ENCODE results near the gene KIF26B. TPM values are rescaled to one million over a fixed set of nuclear protein-coding genes. Genes with fewer than 3 reads are reported as not detected.
A peak's percentile ranks its signal among the peaks of the same experiment; 100 is the strongest.

Gene KIF26B
- total RNA-seq, 8 experiments from 2014 or later, result 0.25 to 21.5 (median 10.2) TPM

- in situ Hi-C loops (cut with MboI; ENCODE audit: low pct_unique_long_range_greater_than_20kb in 2 of 9, low sequenced_read_pairs in 9 of 9, unreplicated experiment in 9 of 9), result no loop called here
Measured at GRCh38 chr1:245685111-245685810, 530.5 kb downstream of the KIF26B start.

DNA sequence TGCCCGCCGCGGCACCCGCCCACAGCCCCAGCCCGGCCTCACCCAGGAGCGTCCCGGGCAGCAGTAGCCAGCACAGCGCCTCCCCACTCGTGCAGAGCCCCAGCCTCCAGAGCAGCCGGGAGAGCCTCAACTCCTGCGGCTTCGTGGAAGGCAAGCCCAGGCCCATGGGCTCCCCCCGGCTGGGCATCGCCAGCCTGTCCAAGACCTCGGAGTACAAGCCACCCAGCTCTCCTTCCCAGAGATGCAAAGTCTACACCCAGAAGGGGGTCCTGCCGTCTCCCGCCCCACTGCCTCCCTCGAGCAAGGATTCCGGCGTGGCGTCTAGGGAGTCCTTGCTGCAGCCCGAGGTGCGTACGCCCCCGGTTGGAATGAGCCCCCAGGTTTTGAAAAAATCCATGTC lies 531.2 kb downstream of the KIF26B start:
- 94 to 100% (median 97%) methylated on average over 3 to 20 of the region's 25 CpGs; no CpG with 5 or more reads in 7 of the 10 experiments for WGBS, 10 experiments
- no peak for ATAC-seq (replicated peaks in 6 of 8)
- in situ Hi-C loops (cut with MboI; ENCODE audit: low pct_unique_long_range_greater_than_20kb in 2 of 9, low sequenced_read_pairs in 9 of 9, unreplicated experiment in 9 of 9), result no loop called here

More at GRCh38 chr1:245685111-245685810, 530.5 kb downstream of the KIF26B start:
- ATAC-seq (replicated peaks in 6 of 8), result no peak
- Histone ChIP-seq H3K4me3 (no peak overlapping the region), H3K27ac (no peak overlapping the region), H3K4me1 (replicated peaks in 1 of 2) (peaks cover 27 to 28% of the 10 kb centered on the region in 2 donors)
- WGBS, 10 experiments, result 83 to 100% (median 92%) methylated on average over 2 to 22 of the region's 45 CpGs; no CpG with 5 or more reads in 4 of the 10 experiments

DNA sequence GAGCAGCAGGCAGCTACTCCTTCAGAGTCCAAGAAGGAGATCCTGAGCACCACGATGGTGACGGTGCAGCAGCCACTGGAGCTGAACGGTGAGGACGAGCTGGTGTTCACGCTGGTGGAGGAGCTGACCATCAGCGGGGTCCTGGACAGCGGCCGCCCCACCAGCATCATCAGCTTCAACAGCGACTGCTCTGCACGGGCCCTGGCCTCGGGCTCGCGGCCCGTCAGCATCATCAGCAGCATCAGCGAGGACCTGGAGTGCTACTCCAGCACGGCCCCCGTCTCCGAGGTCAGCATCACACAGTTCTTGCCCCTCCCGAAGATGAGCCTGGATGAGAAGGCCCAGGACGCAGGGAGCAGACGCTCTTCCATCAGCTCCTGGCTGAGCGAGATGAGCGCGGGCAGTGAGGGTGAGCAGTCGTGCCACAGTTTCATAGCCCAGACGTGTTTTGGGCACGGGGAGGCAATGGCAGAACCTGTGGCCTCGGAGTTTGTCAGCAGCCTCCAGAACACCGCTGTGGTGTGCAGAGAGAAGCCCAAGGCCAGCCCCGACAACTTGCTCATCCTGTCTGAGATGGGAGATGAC lies 531.8 kb downstream of the KIF26B start:
- 83 to 100% (median 94%) methylated on average over 3 to 12 of the region's 30 CpGs; no CpG with 5 or more reads in 6 of the 10 experiments for WGBS, 10 experiments
- in situ Hi-C loops (cut with MboI; ENCODE audit: low pct_unique_long_range_greater_than_20kb in 2 of 9, low sequenced_read_pairs in 9 of 9, unreplicated experiment in 9 of 9), result no loop called here
- ATAC-seq (replicated peaks in 6 of 8), result no peak

More for the DNA sequence above, 531.2 kb downstream of the KIF26B start:
- H3K27ac ChIP-seq, result no peak overlapping the region
- H3K4me1 ChIP-seq (replicated peaks in 1 of 2), result peaks cover 29 to 31% of the 10 kb centered on the region in 2 donors
- no peak overlapping the region for H3K4me3 ChIP-seq

GRCh38 chr1:245687152-245687635 lies 532.4 kb downstream of the KIF26B start:
- H3K4me3 ChIP-seq, result no peak overlapping the region
- H3K4me1 ChIP-seq (replicated peaks in 1 of 2), result peaks cover 32 to 43% of the 10 kb centered on the region in 2 donors
- in situ Hi-C loops (cut with MboI; ENCODE audit: low pct_unique_long_range_greater_than_20kb in 2 of 9, low sequenced_read_pairs in 9 of 9, unreplicated experiment in 9 of 9), result no loop called here
- 0 to 100% (median 89%) methylated on average over 1 to 19 of the region's 20 CpGs; no CpG with 5 or more reads in 3 of the 10 experiments for WGBS, 10 experiments
- ATAC-seq (replicated peaks in 6 of 8), result no peak
- H3K27ac ChIP-seq, result no peak overlapping the region

More for the DNA sequence above, 531.8 kb downstream of the KIF26B start:
- no peak overlapping the region for H3K27ac ChIP-seq
- H3K4me3 ChIP-seq, result no peak overlapping the region
- peaks cover 32 to 36% of the 10 kb centered on the region in 2 donors for H3K4me1 ChIP-seq (replicated peaks in 1 of 2)

- no peak overlapping the region for H3K4me3 ChIP-seq
- peak in 1 of 8 experiments; percentile 30 for ATAC-seq (replicated peaks in 6 of 8)
- no peak overlapping the region for H3K27ac ChIP-seq
- peaks cover 32 to 42% of the 10 kb centered on the region in 2 donors for H3K4me1 ChIP-seq (replicated peaks in 1 of 2)
- WGBS, 10 experiments, result 77 to 100% (median 98%) methylated on average over 2 to 49 of the region's 74 CpGs; no CpG with 5 or more reads in 5 of the 10 experiments
- in situ Hi-C loops (cut with MboI; ENCODE audit: low pct_unique_long_range_greater_than_20kb in 2 of 9, low sequenced_read_pairs in 9 of 9, unreplicated experiment in 9 of 9), result no loop called here
Measured at GRCh38 chr1:245687636-245688535, 533.1 kb downstream of the KIF26B start.

DNA sequence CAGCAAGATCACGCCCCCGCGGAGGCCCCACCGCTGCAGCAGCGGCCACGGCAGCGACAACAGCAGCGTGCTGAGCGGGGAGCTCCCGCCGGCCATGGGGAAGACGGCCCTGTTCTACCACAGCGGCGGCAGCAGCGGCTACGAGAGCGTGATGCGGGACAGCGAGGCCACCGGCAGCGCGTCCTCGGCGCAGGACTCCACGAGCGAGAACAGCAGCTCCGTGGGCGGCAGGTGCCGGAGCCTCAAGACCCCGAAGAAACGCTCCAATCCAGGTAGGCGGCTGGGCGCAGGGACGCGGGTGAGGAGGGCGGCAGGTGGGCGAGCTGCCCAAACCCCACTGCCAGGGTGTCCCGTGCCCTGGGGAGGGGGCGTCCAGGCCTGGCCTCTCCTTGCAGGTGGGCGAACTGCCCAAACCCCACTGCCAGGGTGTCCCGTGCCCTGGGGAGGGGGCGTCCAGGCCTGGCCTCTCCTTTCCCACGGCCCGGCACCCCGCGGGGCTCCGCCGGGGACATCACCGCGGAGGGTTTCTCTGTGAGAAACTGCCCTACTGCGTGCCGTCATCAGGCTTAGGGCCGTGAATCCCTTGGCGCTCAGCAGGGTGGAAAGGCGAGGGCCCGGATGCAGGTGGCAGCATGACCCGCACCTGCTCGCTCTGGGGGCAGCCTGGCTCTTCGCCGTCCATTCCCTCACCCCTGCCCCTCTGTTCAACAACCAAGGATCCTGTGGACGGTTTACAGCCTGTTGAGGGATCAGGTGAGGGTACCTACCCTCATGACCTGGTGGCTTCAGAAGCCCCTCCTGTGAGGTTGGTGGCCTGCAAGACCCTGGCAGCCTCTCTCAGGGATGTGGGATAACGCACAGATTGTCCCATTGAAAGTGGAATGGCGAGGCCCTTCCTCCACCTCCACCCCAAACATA lies 534.0 kb downstream of the KIF26B start:
- in situ Hi-C loops (cut with MboI; ENCODE audit: low pct_unique_long_range_greater_than_20kb in 2 of 9, low sequenced_read_pairs in 9 of 9, unreplicated experiment in 9 of 9), result no loop called here

GRCh38 chr1:245690156-245690690 lies 535.4 kb downstream of the KIF26B start:
- in situ Hi-C loops (cut with MboI; ENCODE audit: low pct_unique_long_range_greater_than_20kb in 2 of 9, low sequenced_read_pairs in 9 of 9, unreplicated experiment in 9 of 9), result no loop called here
- peaks cover 29 to 31% of the 10 kb centered on the region in 2 donors for H3K4me1 ChIP-seq (replicated peaks in 1 of 2)
- WGBS, 10 experiments, result 60 to 100% (median 89%) methylated on average over 1 to 9 of the region's 9 CpGs
- H3K4me3 ChIP-seq, result no peak overlapping the region
- ATAC-seq (replicated peaks in 6 of 8), result no peak
- peak overlapping the region; percentile 12 to 19 for H3K27ac ChIP-seq

More for the DNA sequence above, 534.0 kb downstream of the KIF26B start:
- WGBS, 10 experiments, result 85 to 100% (median 94%) methylated on average over 2 to 28 of the region's 63 CpGs; no CpG with 5 or more reads in 4 of the 10 experiments
- Histone ChIP-seq H3K4me1 (replicated peaks in 1 of 2) (peaks cover 32 to 33% of the 10 kb centered on the region in 2 donors), H3K27ac (no peak overlapping the region), H3K4me3 (no peak overlapping the region)
- no peak for ATAC-seq (replicated peaks in 6 of 8)

GRCh38 chr1:245690946-245691541 lies 536.3 kb downstream of the KIF26B start:
- peak in 4 of 8 experiments; percentile 12 to 74 (median 52) for ATAC-seq (replicated peaks in 6 of 8)

GRCh38 chr1:245691897-245692296 lies 537.1 kb downstream of the KIF26B start:
- Histone ChIP-seq H3K4me1 (replicated peaks in 1 of 2) (peaks cover 29 to 31% of the 10 kb centered on the region in 2 donors), H3K27ac (no peak overlapping the region), H3K4me3 (no peak overlapping the region)
- no peak for ATAC-seq (replicated peaks in 6 of 8)
- in situ Hi-C loops (cut with MboI; ENCODE audit: low pct_unique_long_range_greater_than_20kb in 2 of 9, low sequenced_read_pairs in 9 of 9, unreplicated experiment in 9 of 9), result no loop called here
- WGBS, 10 experiments, result 29 to 100% (median 90%) methylated on average over 1 to 3 of the region's 3 CpGs; no CpG with 5 or more reads in 1 of the 10 experiments

More at GRCh38 chr1:245690946-245691541, 536.3 kb downstream of the KIF26B start:
- Histone ChIP-seq H3K27ac (peak overlapping the region; percentile 19 to 45), H3K4me3 (no peak overlapping the region), H3K4me1 (replicated peaks in 1 of 2) (peaks cover 29 to 31% of the 10 kb centered on the region in 2 donors)
- in situ Hi-C loops (cut with MboI; ENCODE audit: low pct_unique_long_range_greater_than_20kb in 2 of 9, low sequenced_read_pairs in 9 of 9, unreplicated experiment in 9 of 9), result no loop called here
- 20 to 93% (median 79%) methylated on average over 1 to 13 of the region's 13 CpGs; no CpG with 5 or more reads in 1 of the 10 experiments for WGBS, 10 experiments

DNA sequence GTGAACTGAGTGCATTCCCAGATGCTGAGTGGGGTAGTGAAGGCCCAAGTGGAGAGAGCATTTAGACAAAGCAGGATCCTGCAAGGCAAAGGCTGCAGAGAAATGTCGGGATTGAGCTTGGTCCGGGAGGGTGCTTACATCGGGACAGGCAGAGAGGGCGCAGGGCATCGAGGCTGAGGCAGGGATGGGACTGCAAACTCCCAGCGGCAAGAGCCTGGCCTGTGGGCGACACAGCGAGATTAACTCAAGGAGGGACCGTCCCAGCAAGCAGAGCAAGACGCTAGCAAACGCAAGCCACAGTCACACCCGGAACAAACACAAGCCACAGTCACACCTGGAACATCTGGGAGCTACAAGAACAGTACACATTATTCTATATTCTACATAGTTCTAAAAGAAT lies 537.5 kb downstream of the KIF26B start:
- in situ Hi-C loops (cut with MboI; ENCODE audit: low pct_unique_long_range_greater_than_20kb in 2 of 9, low sequenced_read_pairs in 9 of 9, unreplicated experiment in 9 of 9), result no loop called here
- Histone ChIP-seq H3K4me3 (no peak overlapping the region), H3K27ac (no peak overlapping the region), H3K4me1 (replicated peaks in 1 of 2) (peaks cover 29 to 31% of the 10 kb centered on the region in 2 donors)
- no peak for ATAC-seq (replicated peaks in 6 of 8)
- WGBS, 10 experiments, result 78 to 100% (median 85%) methylated on average over 3 to 10 of the region's 12 CpGs; no CpG with 5 or more reads in 2 of the 10 experiments

- H3K4me1 ChIP-seq (replicated peaks in 1 of 2), result peaks cover 29 to 31% of the 10 kb centered on the region in 2 donors
- 32 to 100% (median 74%) methylated on average over 1 to 7 of the region's 8 CpGs; no CpG with 5 or more reads in 2 of the 10 experiments for WGBS, 10 experiments
- peak overlapping the region in 1 of 2 donors; percentile 11 for H3K27ac ChIP-seq
- ATAC-seq (replicated peaks in 6 of 8), result peak in 5 of 8 experiments; percentile 59 to 94 (median 63)
- in situ Hi-C loops (cut with MboI; ENCODE audit: low pct_unique_long_range_greater_than_20kb in 2 of 9, low sequenced_read_pairs in 9 of 9, unreplicated experiment in 9 of 9), result no loop called here
- H3K4me3 ChIP-seq, result no peak overlapping the region
Measured at GRCh38 chr1:245693116-245693793, 538.5 kb downstream of the KIF26B start.

Data from motor neuron (in vitro differentiated cells).